Naive thymus-derived CD4-positive, alpha-beta T cell (primary cell): ENCODE measurements around the gene USH1C. TPM values are rescaled to one million over a fixed set of nuclear protein-coding genes. Genes with fewer than 3 reads are reported as not detected.

Source experiments
- ATAC-seq: fragments of 150-1000 bp; cut with Tn5 transposase; 2 replicates; pipeline ENCODE4 v1.10.0; 2021; ENCODE audit warnings: mild to moderate bottlenecking, moderate library complexity
- CTCF ChIA-PET: fragments of 350-600 bp; sonication (Branson Sonifier 250); formaldehyde crosslinking; loops from one replicate; lab custom pipeline; 2021; ENCODE audit warnings: antibody characterized with exemption; lab: Charles Lee
- POLR2A ChIA-PET: fragments of 350-600 bp; sonication (Branson Sonifier 250); formaldehyde crosslinking; loops from one replicate; lab custom pipeline; 2021; ENCODE audit warnings: antibody characterized with exemption, inconsistent platforms; lab: Charles Lee
- DNase-seq, 9 donors: peaks; one replicate each; pipeline versions ENCODE4 v3.0.0 to v3.0.0-alpha.2; 2020 to 2022; ENCODE audit warnings: mixed read lengths in 1 of 9
- H3K27ac ChIP-seq: one replicate; pipeline ENCODE4 v1.7.0; 2013; ENCODE audit warnings: mild to moderate bottlenecking, low read depth, low read length, moderate library complexity
- H3K27me3 ChIP-seq, 2 donors: one replicate each; pipeline ENCODE4 v1.7.0; 2013; ENCODE audit warnings: low read length in 2 of 2, mild to moderate bottlenecking in 2 of 2, moderate library complexity in 2 of 2; ENCODE audit not compliant: control insufficient read depth in 2 of 2, insufficient read depth in 2 of 2
- H3K36me3 ChIP-seq, 3 experiments: 1 replicate in 2 of 3; 2 replicates in 1 of 3; pipeline ENCODE4 v1.7.0; 2013; ENCODE audit warnings: low read length in 3 of 3, mild to moderate bottlenecking in 3 of 3, moderate library complexity in 1 of 3; ENCODE audit not compliant: insufficient read depth in 3 of 3, control insufficient read depth in 2 of 3
- H3K4me1 ChIP-seq, 2 donors: one replicate each; pipeline ENCODE4 v1.7.0; 2013; ENCODE audit warnings: low read length in 2 of 2, mild to moderate bottlenecking in 2 of 2, moderate library complexity in 1 of 2; ENCODE audit not compliant: control insufficient read depth in 2 of 2, insufficient read depth in 2 of 2
- H3K4me3 ChIP-seq: 2 replicates; pipeline ENCODE4 v1.7.0; 2013; ENCODE audit warnings: mild to moderate bottlenecking, low read length
- H3K9me3 ChIP-seq, 3 experiments: 1 replicate in 2 of 3; 2 replicates in 1 of 3; pipeline ENCODE4 v1.7.0; 2013; ENCODE audit warnings: low read length in 3 of 3; ENCODE audit not compliant: control insufficient read depth in 2 of 3
- H3K27ac Mint-ChIP-seq, 9 donors: one replicate each; pipeline ENCODE4 v1.8.0; 2020 to 2022; ENCODE audit warnings: mixed read lengths in 9 of 9, mild to moderate bottlenecking in 8 of 9, moderate library complexity in 5 of 9, inconsistent platforms in 2 of 9
- H3K27me3 Mint-ChIP-seq, 5 donors: one replicate each; pipeline ENCODE4 v1.8.0; 2021 to 2022; ENCODE audit warnings: mixed read lengths in 5 of 5, mild to moderate bottlenecking in 1 of 5
- H3K36me3 Mint-ChIP-seq, 5 donors: one replicate each; pipeline ENCODE4 v1.8.0; 2020 to 2022; ENCODE audit warnings: mixed read lengths in 5 of 5, mild to moderate bottlenecking in 3 of 5, inconsistent platforms in 1 of 5
- H3K4me1 Mint-ChIP-seq, 7 donors: one replicate each; pipeline ENCODE4 v1.8.0; 2020 to 2022; ENCODE audit warnings: mixed read lengths in 7 of 7, mild to moderate bottlenecking in 3 of 7, inconsistent platforms in 1 of 7
- H3K4me3 Mint-ChIP-seq, 10 donors: one replicate each; pipeline ENCODE4 v1.8.0; 2020 to 2022; ENCODE audit warnings: mild to moderate bottlenecking in 10 of 10, mixed read lengths in 10 of 10, moderate library complexity in 6 of 10, inconsistent platforms in 2 of 10
- H3K9me3 Mint-ChIP-seq, 11 donors: one replicate each; pipeline ENCODE4 v1.8.0; 2020 to 2022; ENCODE audit warnings: mixed read lengths in 11 of 11, mild to moderate bottlenecking in 4 of 11, inconsistent platforms in 1 of 11, moderate library complexity in 1 of 11
- intact Hi-C, 2 donors: fragments of 100-400 bp; cut with micrococcal nuclease; formaldehyde crosslinking; loops; one replicate each; pipeline ENCODE4 v1.15.1; 2023
- polyA plus RNA-seq, 2 donors: library from polyadenylated mRNA; unstranded; fragments of 300-500 nt; fragmentation: Illumina TruSeq; gene quantifications; one replicate each; pipeline ENCODE4 v1.2.3, GENCODE V29; 2021
- total RNA-seq, 6 experiments: library from RNA in 5 of 6; stranded (reverse) in 5 of 6; gene quantifications; 1 replicate in 5 of 6; 2 replicates in 1 of 6; pipeline ENCODE4 v1.2.3 and lab custom pipeline; 2021 to 2026

The USH1C gene
- total and polyA plus RNA-seq, 7 experiments from 2014 or later: not detected

GRCh38 chr11:17505146-17505545, 39.1 kb downstream of the USH1C start:
- Mint-ChIP-seq H3K4me3 (no peak overlapping the region), H3K4me1 (no peaks in the 10 kb centered on the region), H3K36me3 (no peaks in the 10 kb centered on the region), H3K27ac (no peak overlapping the region), H3K27me3 (peaks cover 0 to 12% (median 5%) of the 10 kb centered on the region in 5 donors), H3K9me3 (no peaks in the 10 kb centered on the region)
- DNase-seq (no peak), ATAC-seq (no peak)
- no peaks in the 10 kb centered on the region for H3K36me3 ChIP-seq
- ChIA-PET POLR2A (no interaction called here), CTCF (interaction anchor here (1.2 to 5.1 kb wide), 5 partner anchors 31 to 275 kb away, joined by 3 to 39 read pairs (median 4); no protein-coding TSS in a partner anchor)
- H3K4me1 ChIP-seq: no peaks in the 10 kb centered on the region
- intact Hi-C loops: loop anchor here in 1 of 2 donors (10.0 kb wide), 1 partner anchor 570 kb away; no protein-coding TSS in a partner anchor
- H3K9me3 ChIP-seq: no peaks in the 10 kb centered on the region
- no peak overlapping the region for H3K27ac ChIP-seq
- no peaks in the 10 kb centered on the region for H3K27me3 ChIP-seq
- no peak overlapping the region for H3K4me3 ChIP-seq

GRCh38 chr11:17504330-17505107, 39.7 kb downstream of the USH1C start:
- no peak overlapping the region for H3K27ac ChIP-seq
- DNase-seq (peak; percentile 63 to 83 (median 77)), ATAC-seq (peak; percentile 79)
- intact Hi-C loops: loop anchor here (1.0 to 10.0 kb wide), 5 partner anchors 115 to 570 kb away; no protein-coding TSS in a partner anchor
- H3K4me1 Mint-ChIP-seq: no peaks in the 10 kb centered on the region
- no peaks in the 10 kb centered on the region for H3K36me3 ChIP-seq
- peaks cover 0 to 12% (median 5%) of the 10 kb centered on the region in 5 donors for H3K27me3 Mint-ChIP-seq
- POLR2A ChIA-PET: no interaction called here
- no peak overlapping the region for H3K4me3 ChIP-seq
- H3K4me1 ChIP-seq: no peaks in the 10 kb centered on the region
- H3K9me3 ChIP-seq: no peaks in the 10 kb centered on the region
- no peaks in the 10 kb centered on the region for H3K27me3 ChIP-seq
- H3K27ac Mint-ChIP-seq: no peak overlapping the region
- no peak overlapping the region for H3K4me3 Mint-ChIP-seq
- no peaks in the 10 kb centered on the region for H3K36me3 Mint-ChIP-seq
- CTCF ChIA-PET: interaction anchor here (0.8 to 5.1 kb wide), 7 partner anchors 30 to 684 kb away, joined by 3 to 39 read pairs (median 4); no protein-coding TSS in a partner anchor
- no peaks in the 10 kb centered on the region for H3K9me3 Mint-ChIP-seq

GRCh38 chr11:17502630-17503029, 41.6 kb downstream of the USH1C start:
- H3K4me1 Mint-ChIP-seq: no peaks in the 10 kb centered on the region

GRCh38 chr11:17500673-17501072, 43.5 kb downstream of the USH1C start:
- ChIA-PET CTCF (no interaction called here), POLR2A (no interaction called here)
- Mint-ChIP-seq H3K4me1 (peaks cover 0 to 2% (median 0%) of the 10 kb centered on the region in 7 donors), H3K36me3 (no peaks in the 10 kb centered on the region), H3K27me3 (peaks cover 0 to 7% (median 0%) of the 10 kb centered on the region in 5 donors), H3K4me3 (no peak overlapping the region), H3K27ac (no peak overlapping the region), H3K9me3 (no peaks in the 10 kb centered on the region)
- Histone ChIP-seq H3K4me3 (no peak overlapping the region), H3K9me3 (no peaks in the 10 kb centered on the region), H3K36me3 (no peaks in the 10 kb centered on the region), H3K27me3 (no peaks in the 10 kb centered on the region), H3K4me1 (no peaks in the 10 kb centered on the region), H3K27ac (no peak overlapping the region)
- DNase-seq (no peak), ATAC-seq (no peak)
- intact Hi-C loops: loop anchor here in 1 of 2 donors (10.0 kb wide), 1 partner anchor 566 kb away; no protein-coding TSS in a partner anchor

More at GRCh38 chr11:17502630-17503029, 41.6 kb downstream of the USH1C start:
- CTCF ChIA-PET: interaction anchor here (0.6 to 5.1 kb wide), 3 partner anchors 119 to 370 kb away, joined by 3 to 39 read pairs (median 3); no protein-coding TSS in a partner anchor
- H3K9me3 ChIP-seq: no peaks in the 10 kb centered on the region
- H3K27me3 ChIP-seq: no peaks in the 10 kb centered on the region
- DNase-seq (no peak), ATAC-seq (no peak)
- no peaks in the 10 kb centered on the region for H3K36me3 Mint-ChIP-seq
- H3K36me3 ChIP-seq: no peaks in the 10 kb centered on the region
- no peaks in the 10 kb centered on the region for H3K4me1 ChIP-seq
- no peak overlapping the region for H3K4me3 ChIP-seq
- no peak overlapping the region for H3K27ac Mint-ChIP-seq
- no peaks in the 10 kb centered on the region for H3K9me3 Mint-ChIP-seq
- POLR2A ChIA-PET: no interaction called here
- intact Hi-C loops: loop anchor here in 1 of 2 donors (10.0 kb wide), 1 partner anchor 568 kb away; no protein-coding TSS in a partner anchor
- H3K27me3 Mint-ChIP-seq: peaks cover 0 to 4% (median 2%) of the 10 kb centered on the region in 5 donors
- no peak overlapping the region for H3K4me3 Mint-ChIP-seq
- no peak overlapping the region for H3K27ac ChIP-seq

GRCh38 chr11:17498475-17498874, 45.7 kb downstream of the USH1C start:
- no peak overlapping the region for H3K27ac Mint-ChIP-seq
- ChIA-PET CTCF (interaction anchor here (1.8 kb wide), 1 partner anchor 9 kb away, joined by 6 read pairs; no protein-coding TSS in a partner anchor), POLR2A (no interaction called here)
- Histone ChIP-seq H3K27me3 (no peaks in the 10 kb centered on the region), H3K4me1 (no peaks in the 10 kb centered on the region), H3K4me3 (no peak overlapping the region), H3K27ac (no peak overlapping the region), H3K36me3 (no peaks in the 10 kb centered on the region), H3K9me3 (no peaks in the 10 kb centered on the region)
- no peak for DNase-seq
- peaks cover 0 to 2% (median 0%) of the 10 kb centered on the region in 11 donors for H3K9me3 Mint-ChIP-seq
- peaks cover 0 to 7% (median 0%) of the 10 kb centered on the region in 5 donors for H3K27me3 Mint-ChIP-seq
- peaks cover 0 to 2% (median 0%) of the 10 kb centered on the region in 7 donors for H3K4me1 Mint-ChIP-seq
- intact Hi-C loops: no loop called here
- H3K4me3 Mint-ChIP-seq: no peak overlapping the region
- no peak for ATAC-seq
- H3K36me3 Mint-ChIP-seq: no peaks in the 10 kb centered on the region

DNA sequence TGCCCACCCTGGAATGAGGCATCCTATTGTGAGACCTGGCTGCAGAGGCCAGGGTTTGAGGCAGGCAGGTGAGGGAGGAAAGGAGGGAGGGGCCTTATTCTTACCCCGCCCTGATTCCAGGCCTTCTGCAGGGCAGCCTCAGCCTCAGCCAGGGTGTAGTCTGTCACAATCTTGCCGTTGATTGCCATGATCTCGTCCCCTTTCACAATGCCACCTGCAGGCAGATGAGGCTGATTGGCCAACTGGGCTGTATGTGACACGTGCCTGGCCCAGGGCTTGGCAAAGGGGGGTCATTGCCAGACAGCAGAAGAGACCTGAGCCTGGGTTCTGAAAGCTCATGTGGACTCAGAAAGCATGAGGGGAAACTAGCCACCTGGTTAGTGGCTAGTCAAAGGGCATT, 46.2 kb downstream of the USH1C start:
- ChIA-PET POLR2A (no interaction called here), CTCF (interaction anchor here (1.8 kb wide), 1 partner anchor 10 kb away, joined by 6 read pairs; no protein-coding TSS in a partner anchor)
- Mint-ChIP-seq H3K27me3 (peaks cover 0 to 7% (median 0%) of the 10 kb centered on the region in 5 donors), H3K9me3 (peaks cover 0 to 2% (median 0%) of the 10 kb centered on the region in 11 donors), H3K36me3 (no peaks in the 10 kb centered on the region), H3K27ac (no peak overlapping the region), H3K4me3 (no peak overlapping the region), H3K4me1 (peaks cover 0 to 2% (median 0%) of the 10 kb centered on the region in 7 donors)
- no peaks in the 10 kb centered on the region for H3K36me3 ChIP-seq
- no peak overlapping the region for H3K4me3 ChIP-seq
- peak in 1 of 9 donors; percentile 5 for DNase-seq
- H3K9me3 ChIP-seq: no peaks in the 10 kb centered on the region
- intact Hi-C loops: no loop called here
- no peaks in the 10 kb centered on the region for H3K27me3 ChIP-seq
- H3K4me1 ChIP-seq: no peaks in the 10 kb centered on the region
- no peak overlapping the region for H3K27ac ChIP-seq
- ATAC-seq: no peak
